Measurements from ENCODE around the gene GATM. TPM values are rescaled to one million over a fixed set of nuclear protein-coding genes. Genes with fewer than 3 reads are reported as not detected.
A peak's percentile ranks its signal among the peaks of the same experiment; 100 is the strongest.

Gene GATM
- total and polyA plus RNA-seq, 10 of the 15 experiments (the other 5 are each of a cell fraction or from before 2014, with no cell fraction given) = 11.7 to 83.1 (median 38.2) TPM

DNA sequence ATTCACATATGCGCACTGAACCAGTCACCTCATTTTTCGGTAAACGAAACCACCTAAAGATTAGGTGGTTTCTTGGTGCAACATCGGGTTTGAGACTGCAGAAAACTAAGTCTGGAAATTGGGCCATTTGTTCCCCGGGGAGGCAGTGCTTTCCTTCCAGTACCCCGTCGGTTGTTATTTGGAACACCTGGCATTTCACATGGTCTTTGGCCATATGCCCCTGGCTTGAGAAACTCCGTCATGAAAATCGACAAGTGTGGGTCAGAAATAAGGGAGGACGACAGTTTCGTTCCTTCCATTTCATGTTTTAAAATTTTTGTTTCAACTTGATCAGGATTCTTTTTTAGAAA, 544 bp upstream of the GATM start:
- H3K9ac ChIP-seq (ENCODE audit: control insufficient read depth, insufficient read depth, low read length) = peak overlapping the region; percentile 73
- peak; percentile 10; the same call in 1 of the 2 replicates for TF ChIP-seq SMARCA5 (IDR thresholded peaks at IDR 0.05)
- TF ChIP-seq CEBPB (IDR thresholded peaks at IDR 0.05; ENCODE audit: borderline replicate concordance in 1 of 2, low read depth in 2 of 2, low read length in 2 of 2) = no peak
- TF ChIP-seq ATF7 (IDR thresholded peaks at IDR 0.05; ENCODE audit: low read depth) = 0 out of 2 replicates have a peak, but pooled peaks have one; percentile 14
- no peak for TF ChIP-seq NBN (IDR thresholded peaks at IDR 0.05)
- TF ChIP-seq NR2F1 (conservative IDR thresholded peaks at IDR 0.05) = no peak
- TF ChIP-seq IKZF2 (IDR thresholded peaks at IDR 0.05) = no peak
- TF ChIP-seq CHD2 (IDR thresholded peaks at IDR 0.05; ENCODE audit: borderline replicate concordance, low read depth, low read length) = no peak
- TF ChIP-seq, protein P1, sequence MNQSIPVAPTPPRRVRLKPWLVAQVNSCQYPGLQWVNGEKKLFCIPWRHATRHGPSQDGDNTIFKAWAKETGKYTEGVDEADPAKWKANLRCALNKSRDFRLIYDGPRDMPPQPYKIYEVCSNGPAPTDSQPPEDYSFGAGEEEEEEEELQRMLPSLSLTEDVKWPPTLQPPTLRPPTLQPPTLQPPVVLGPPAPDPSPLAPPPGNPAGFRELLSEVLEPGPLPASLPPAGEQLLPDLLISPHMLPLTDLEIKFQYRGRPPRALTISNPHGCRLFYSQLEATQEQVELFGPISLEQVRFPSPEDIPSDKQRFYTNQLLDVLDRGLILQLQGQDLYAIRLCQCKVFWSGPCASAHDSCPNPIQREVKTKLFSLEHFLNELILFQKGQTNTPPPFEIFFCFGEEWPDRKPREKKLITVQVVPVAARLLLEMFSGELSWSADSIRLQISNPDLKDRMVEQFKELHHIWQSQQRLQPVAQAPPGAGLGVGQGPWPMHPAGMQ (IDR thresholded peaks at IDR 0.05; ENCODE audit: borderline replicate concordance) = no peak
- TF ChIP-seq NFIC (IDR thresholded peaks at IDR 0.05; ENCODE audit: low read depth, low read length) = 0 out of 2 replicates have a peak, but pooled peaks have one; percentile 23
- TF ChIP-seq NR2C1 (IDR thresholded peaks at IDR 0.05) = no peak
- TF ChIP-seq, protein P2, sequence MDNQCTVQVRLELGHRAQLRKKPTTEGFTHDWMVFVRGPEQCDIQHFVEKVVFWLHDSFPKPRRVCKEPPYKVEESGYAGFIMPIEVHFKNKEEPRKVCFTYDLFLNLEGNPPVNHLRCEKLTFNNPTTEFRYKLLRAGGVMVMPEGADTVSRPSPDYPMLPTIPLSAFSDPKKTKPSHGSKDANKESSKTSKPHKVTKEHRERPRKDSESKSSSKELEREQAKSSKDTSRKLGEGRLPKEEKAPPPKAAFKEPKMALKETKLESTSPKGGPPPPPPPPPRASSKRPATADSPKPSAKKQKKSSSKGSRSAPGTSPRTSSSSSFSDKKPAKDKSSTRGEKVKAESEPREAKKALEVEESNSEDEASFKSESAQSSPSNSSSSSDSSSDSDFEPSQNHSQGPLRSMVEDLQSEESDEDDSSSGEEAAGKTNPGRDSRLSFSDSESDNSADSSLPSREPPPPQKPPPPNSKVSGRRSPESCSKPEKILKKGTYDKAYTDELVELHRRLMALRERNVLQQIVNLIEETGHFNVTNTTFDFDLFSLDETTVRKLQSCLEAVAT (IDR thresholded peaks at IDR 0.05) = 0 out of 2 replicates have a peak, but pooled peaks have one; percentile 19
- TF ChIP-seq YY1 (IDR thresholded peaks at IDR 0.05; ENCODE audit: low read depth, low read length) = no peak
- TF ChIP-seq TARDBP (IDR thresholded peaks at IDR 0.05; ENCODE audit: borderline replicate concordance) = no peak
- TF ChIP-seq, protein P3, sequence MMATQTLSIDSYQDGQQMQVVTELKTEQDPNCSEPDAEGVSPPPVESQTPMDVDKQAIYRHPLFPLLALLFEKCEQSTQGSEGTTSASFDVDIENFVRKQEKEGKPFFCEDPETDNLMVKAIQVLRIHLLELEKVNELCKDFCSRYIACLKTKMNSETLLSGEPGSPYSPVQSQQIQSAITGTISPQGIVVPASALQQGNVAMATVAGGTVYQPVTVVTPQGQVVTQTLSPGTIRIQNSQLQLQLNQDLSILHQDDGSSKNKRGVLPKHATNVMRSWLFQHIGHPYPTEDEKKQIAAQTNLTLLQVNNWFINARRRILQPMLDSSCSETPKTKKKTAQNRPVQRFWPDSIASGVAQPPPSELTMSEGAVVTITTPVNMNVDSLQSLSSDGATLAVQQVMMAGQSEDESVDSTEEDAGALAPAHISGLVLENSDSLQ (IDR thresholded peaks at IDR 0.05) = no peak
- TF ChIP-seq TCF12 (IDR thresholded peaks at IDR 0.05; ENCODE audit: low read depth, low read length) = no peak
- TF ChIP-seq, protein P4, sequence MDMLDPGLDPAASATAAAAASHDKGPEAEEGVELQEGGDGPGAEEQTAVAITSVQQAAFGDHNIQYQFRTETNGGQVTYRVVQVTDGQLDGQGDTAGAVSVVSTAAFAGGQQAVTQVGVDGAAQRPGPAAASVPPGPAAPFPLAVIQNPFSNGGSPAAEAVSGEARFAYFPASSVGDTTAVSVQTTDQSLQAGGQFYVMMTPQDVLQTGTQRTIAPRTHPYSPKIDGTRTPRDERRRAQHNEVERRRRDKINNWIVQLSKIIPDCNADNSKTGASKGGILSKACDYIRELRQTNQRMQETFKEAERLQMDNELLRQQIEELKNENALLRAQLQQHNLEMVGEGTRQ (IDR thresholded peaks at IDR 0.05; ENCODE audit: borderline replicate concordance, low read depth, low read length) = no peak
- TF ChIP-seq, protein P5, sequence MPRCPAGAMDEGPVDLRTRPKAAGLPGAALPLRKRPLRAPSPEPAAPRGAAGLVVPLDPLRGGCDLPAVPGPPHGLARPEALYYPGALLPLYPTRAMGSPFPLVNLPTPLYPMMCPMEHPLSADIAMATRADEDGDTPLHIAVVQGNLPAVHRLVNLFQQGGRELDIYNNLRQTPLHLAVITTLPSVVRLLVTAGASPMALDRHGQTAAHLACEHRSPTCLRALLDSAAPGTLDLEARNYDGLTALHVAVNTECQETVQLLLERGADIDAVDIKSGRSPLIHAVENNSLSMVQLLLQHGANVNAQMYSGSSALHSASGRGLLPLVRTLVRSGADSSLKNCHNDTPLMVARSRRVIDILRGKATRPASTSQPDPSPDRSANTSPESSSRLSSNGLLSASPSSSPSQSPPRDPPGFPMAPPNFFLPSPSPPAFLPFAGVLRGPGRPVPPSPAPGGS (IDR thresholded peaks at IDR 0.05; ENCODE audit: borderline replicate concordance, insufficient read depth, low read depth, low read length, poor library complexity, severe bottlenecking) = no peak

More for the DNA sequence above, 544 bp upstream of the GATM start:
- ATAC-seq (no peak), FAIRE-seq (no peak), DNase-seq (ENCODE audit: low read depth, low spot score) (no peak)
- 21% methylated on average over 11 of the region's 11 CpGs for WGBS (ENCODE audit: insufficient coverage, insufficient replicate concordance, low lambda C conversion rate, missing lambda C conversion rate)
- Histone ChIP-seq H3K4me3 (peak overlapping the region; percentile 78), H2AFZ (ENCODE audit: control insufficient read depth, low read depth, low read length) (peak overlapping the region; percentile 87), H3K27me3 (replicated peaks in 1 of 2; ENCODE audit: control insufficient read depth in 2 of 2, insufficient read depth in 2 of 2, low read length in 1 of 2) (no peaks in the 10 kb centered on the region), H3K4me1 (ENCODE audit: control insufficient read depth, insufficient read depth, low read length) (no peaks in the 10 kb centered on the region), H3K79me2 (ENCODE audit: control insufficient read depth, insufficient read depth, low read length) (peaks cover 7% of the 10 kb centered on the region), H4K20me1 (ENCODE audit: control insufficient read depth, insufficient read depth) (no peaks in the 10 kb centered on the region), H3K27ac (ENCODE audit: control insufficient read depth, insufficient read depth) (peak overlapping the region; percentile 64), H3K36me3 (ENCODE audit: control insufficient read depth in 2 of 2, insufficient read depth in 2 of 2, low read length in 1 of 2) (no peaks in the 10 kb centered on the region), H3K9me3 (replicated peaks; ENCODE audit: control insufficient read depth, insufficient read depth, low read length) (no peaks in the 10 kb centered on the region), H3K4me2 (ENCODE audit: control insufficient read depth, insufficient read depth) (peak overlapping the region; percentile 96)
- RAD21 ChIA-PET (ENCODE audit: unreplicated experiment) = interaction anchor here (0.7 to 1.9 kb wide), 3 partner anchors 13 to 23 kb away, joined by 3 to 10 read pairs (median 5); a partner anchor contains a TSS
- intact Hi-C loops (cut with micrococcal nuclease; ENCODE audit: unreplicated experiment) = loop anchor here (5.0 kb wide), 1 partner anchor 172 kb away; no protein-coding TSS in a partner anchor
- in situ Hi-C loops (cut with MboI) = no loop called here
- SMC1A ChIA-PET (ENCODE audit: uncharacterized antibody, unreplicated experiment) = interaction anchor here (0.6 to 1.7 kb wide), 5 partner anchors 9 to 38 kb away, joined by 3 to 13 read pairs (median 6); no protein-coding TSS in a partner anchor
- BruUV-seq (replicated peaks) = TSS peak; percentile 86
- POLR2A ChIA-PET = interaction anchor here (0.9 to 2.0 kb wide), 3 partner anchors 12 to 177 kb away, joined by 4 to 17 read pairs (median 4); a partner anchor contains a TSS
- CTCF ChIA-PET = interaction anchor here (0.9 to 1.4 kb wide), 7 partner anchors 12 to 181 kb away, joined by 3 to 8 read pairs (median 4); no protein-coding TSS in a partner anchor

Measured in GM12878 (cell line).